Stimulated activated CD8-positive, alpha-beta memory T cell treated with anti-CD3 and anti-CD28 coated beads, Interleukin-7, amount 100 ng/mL, for 4 hours (primary cell): ENCODE results near the gene POU3F4.

Experiments
- DNase-seq, 2 donors: peaks; one replicate each; pipeline ENCODE4 v3.0.0-alpha.2; 2020; ENCODE audit warnings: low read depth in 2 of 2

Gene POU3F4

GRCh38 chrX:83508006-83508405 is at the start of gene POU3F4:
Gene POU3F4 (plus strand): TSS chrX:83508290. CDS start chrX:83508325, 35 bp downstream.
- DNase-seq, result no peak

GRCh38 chrX:83469551-83469950 is 38.5 kb upstream of the POU3F4 start:
- DNase-seq, result no peak

- no peak for DNase-seq
These were observed 12.2 kb upstream of the POU3F4 start for GRCh38 chrX:83495898-83496297.

- DNase-seq, result no peak
These were observed 7.1 kb upstream of the POU3F4 start for GRCh38 chrX:83501003-83501402.

GRCh38 chrX:83501530-83501929 is 6.6 kb upstream of the POU3F4 start:
- DNase-seq, result no peak

- no peak for DNase-seq
These were observed 3.2 kb upstream of the POU3F4 start for GRCh38 chrX:83504721-83505479.

GRCh38 chrX:83508526-83509253 is 600 bp downstream of the POU3F4 start:
- DNase-seq, result no peak

GRCh38 chrX:83509254-83509801 is 1.2 kb downstream of the POU3F4 start:
- no peak for DNase-seq

GRCh38 chrX:83510510-83511062 is 2.5 kb downstream of the POU3F4 start:
- DNase-seq, result no peak

GRCh38 chrX:83511208-83511607 is 3.1 kb downstream of the POU3F4 start:
- no peak for DNase-seq

GRCh38 chrX:83512111-83512510 is 4.0 kb downstream of the POU3F4 start:
- DNase-seq, result no peak

- no peak for DNase-seq
These were observed 8.5 kb downstream of the POU3F4 start for GRCh38 chrX:83516597-83516996.

- DNase-seq, result no peak
These were observed 13.8 kb downstream of the POU3F4 start for GRCh38 chrX:83521905-83522304.

- DNase-seq, result no peak
These were observed 21.9 kb downstream of the POU3F4 start for GRCh38 chrX:83529950-83530349.

- no peak for DNase-seq
These were observed 27.5 kb downstream of the POU3F4 start for GRCh38 chrX:83535417-83536196.
